ENCODE measurements around the gene CHCHD10.

The CHCHD10 gene

GRCh38 chr22:23716811-23717801 lies 50.7 kb downstream of the CHCHD10 start:
- H3K4me1 ChIP-seq, result peaks cover 2% of the 10 kb centered on the region
- H3K9me3 ChIP-seq (ENCODE audit: control insufficient read depth, low read length), result no peaks in the 10 kb centered on the region
- H3K27me3 ChIP-seq (ENCODE audit: control insufficient read depth, insufficient read depth, low read length), result no peaks in the 10 kb centered on the region
- TF ChIP-seq CTCF (IDR thresholded peaks at IDR 0.05), result no peak
- peak overlapping the region; percentile 87 for H3K9ac ChIP-seq
- H3K27ac ChIP-seq, result peak overlapping the region; percentile 56
- no peaks in the 10 kb centered on the region for H3K36me3 ChIP-seq (ENCODE audit: control insufficient read depth, insufficient read depth, low read length)
- peaks cover 3% of the 10 kb centered on the region for H3K79me2 ChIP-seq
- H3K4me2 ChIP-seq (ENCODE audit: low read length), result peak overlapping the region; percentile 74
- H3K4me3 ChIP-seq (ENCODE audit: low read depth, low read length), result peak overlapping the region; percentile 99
- peak overlapping the region; percentile 95 for H2AFZ ChIP-seq

All from parathyroid adenoma (tissue), 2 donors.